ENCODE data around the gene ATP1A3. TPM values are rescaled to one million over a fixed set of nuclear protein-coding genes. Genes with fewer than 3 reads are reported as not detected.
"Not testable (repeated sequence)": the region's sequence is repeated elsewhere in the genome, so short reads cannot be mapped to it uniquely, and the experiment has no call there.

The ATP1A3 gene
- total RNA-seq, 4 donors from 2014 or later = 0.55 TPM; not detected in 3

GRCh38 chr19:41940731-41941409, 53.2 kb downstream of the ATP1A3 start:
- no peak for TF ChIP-seq POLR2A (IDR thresholded peaks at IDR 0.05)
- TF ChIP-seq, protein P1, sequence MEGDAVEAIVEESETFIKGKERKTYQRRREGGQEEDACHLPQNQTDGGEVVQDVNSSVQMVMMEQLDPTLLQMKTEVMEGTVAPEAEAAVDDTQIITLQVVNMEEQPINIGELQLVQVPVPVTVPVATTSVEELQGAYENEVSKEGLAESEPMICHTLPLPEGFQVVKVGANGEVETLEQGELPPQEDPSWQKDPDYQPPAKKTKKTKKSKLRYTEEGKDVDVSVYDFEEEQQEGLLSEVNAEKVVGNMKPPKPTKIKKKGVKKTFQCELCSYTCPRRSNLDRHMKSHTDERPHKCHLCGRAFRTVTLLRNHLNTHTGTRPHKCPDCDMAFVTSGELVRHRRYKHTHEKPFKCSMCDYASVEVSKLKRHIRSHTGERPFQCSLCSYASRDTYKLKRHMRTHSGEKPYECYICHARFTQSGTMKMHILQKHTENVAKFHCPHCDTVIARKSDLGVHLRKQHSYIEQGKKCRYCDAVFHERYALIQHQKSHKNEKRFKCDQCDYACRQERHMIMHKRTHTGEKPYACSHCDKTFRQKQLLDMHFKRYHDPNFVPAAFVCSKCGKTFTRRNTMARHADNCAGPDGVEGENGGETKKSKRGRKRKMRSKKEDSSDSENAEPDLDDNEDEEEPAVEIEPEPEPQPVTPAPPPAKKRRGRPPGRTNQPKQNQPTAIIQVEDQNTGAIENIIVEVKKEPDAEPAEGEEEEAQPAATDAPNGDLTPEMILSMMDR (IDR thresholded peaks at IDR 0.05) = no peak
- intact Hi-C loops (cut with DNase I; ENCODE audit: low total_unique reads) = no loop called here
- peak overlapping the region; percentile 24 to 35 for H3K4me3 ChIP-seq
- DNase-seq = no peak
- no peaks in the 10 kb centered on the region for H3K9me3 ChIP-seq
- H3K36me3 ChIP-seq = no peaks in the 10 kb centered on the region
- peaks cover 3 to 24% of the 10 kb centered on the region in 2 donors for H3K27me3 ChIP-seq
- no peak overlapping the region for H3K27ac ChIP-seq
- H3K4me1 ChIP-seq = peaks cover 0 to 13% of the 10 kb centered on the region in 2 donors

DNA sequence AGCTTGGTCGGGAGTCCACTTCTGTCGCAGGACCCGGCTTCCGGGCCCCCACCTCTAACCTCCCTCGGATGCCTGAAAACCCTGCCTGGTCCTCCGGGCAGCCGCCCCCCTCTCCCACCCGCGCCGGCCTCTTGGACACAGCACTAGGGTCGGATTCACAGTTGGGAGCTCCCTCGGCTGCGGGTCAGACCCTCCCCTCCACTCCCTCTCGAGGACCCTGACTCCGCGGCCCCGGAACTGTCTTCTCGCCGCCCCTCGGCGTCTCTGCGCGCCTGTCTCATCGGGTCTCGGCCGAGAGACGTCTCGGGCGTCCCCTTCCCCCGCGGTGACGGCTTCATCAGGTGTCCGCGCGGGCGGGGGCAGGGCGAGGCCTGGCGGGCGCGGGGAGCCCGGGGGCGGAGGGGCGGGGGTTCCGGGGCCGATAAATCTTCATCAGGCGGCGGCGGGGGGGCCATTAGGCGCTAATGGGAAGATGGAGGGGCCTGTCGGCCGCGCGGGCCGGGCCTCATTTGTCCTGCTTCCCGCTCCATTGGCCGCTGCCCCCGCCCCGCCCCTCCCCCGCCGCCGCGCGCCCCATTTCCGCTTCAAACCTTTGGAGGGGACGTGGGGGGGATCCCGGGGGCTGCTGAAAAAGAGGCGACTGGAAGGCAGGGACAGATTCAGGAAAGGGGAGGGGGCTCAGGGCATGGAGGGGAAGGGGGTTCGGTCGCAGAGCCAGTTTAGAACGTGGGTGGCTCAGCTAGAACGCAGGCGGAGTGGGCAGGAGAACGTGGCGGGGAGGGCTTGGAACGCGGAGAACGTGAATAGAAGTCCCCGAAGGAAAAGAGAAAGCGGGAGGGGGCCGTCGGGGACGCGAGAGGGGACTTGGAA, 53.9 kb downstream of the ATP1A3 start:
- intact Hi-C loops (cut with DNase I; ENCODE audit: low total_unique reads) = no loop called here
- Histone ChIP-seq H3K27ac (no peak overlapping the region), H3K4me1 (peaks cover 0 to 13% of the 10 kb centered on the region in 2 donors), H3K9me3 (no peaks in the 10 kb centered on the region), H3K4me3 (peak overlapping the region; percentile 24 to 35), H3K27me3 (peaks cover 6 to 24% of the 10 kb centered on the region in 2 donors), H3K36me3 (no peaks in the 10 kb centered on the region)
- no peak for DNase-seq
- no peak for TF ChIP-seq POLR2A (IDR thresholded peaks at IDR 0.05)
- TF ChIP-seq, protein P1 (IDR thresholded peaks at IDR 0.05) = no peak

DNA sequence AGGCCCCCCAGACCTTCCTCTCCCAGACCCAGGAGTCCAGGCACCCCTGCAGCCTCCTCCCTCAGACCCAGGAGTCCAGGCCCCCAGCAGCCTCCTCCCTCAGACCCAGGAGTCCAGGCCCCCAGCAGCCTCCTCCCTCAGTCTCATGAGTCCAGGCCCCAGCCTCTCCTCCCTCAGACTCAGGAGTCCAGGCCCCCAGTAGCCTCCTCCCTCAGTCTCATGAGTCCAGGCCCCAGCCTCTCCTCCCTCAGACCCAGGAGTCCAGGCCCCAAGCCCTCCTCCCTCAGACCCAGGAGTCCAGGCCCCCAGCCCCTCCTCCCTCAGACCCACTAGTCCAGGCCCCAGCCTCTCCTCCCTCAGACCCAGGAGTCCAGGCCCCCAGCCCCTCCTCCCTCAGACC, 54.8 kb downstream of the ATP1A3 start:
- H3K9me3 ChIP-seq; H3K4me3 ChIP-seq; H3K27ac ChIP-seq; DNase-seq; intact Hi-C loops (cut with DNase I; ENCODE audit: low total_unique reads); H3K36me3 ChIP-seq: not testable (repeated sequence)
- Histone ChIP-seq H3K4me1 (peaks cover 0 to 13% of the 10 kb centered on the region in 2 donors), H3K27me3 (peaks cover 7 to 24% of the 10 kb centered on the region in 2 donors)

DNA sequence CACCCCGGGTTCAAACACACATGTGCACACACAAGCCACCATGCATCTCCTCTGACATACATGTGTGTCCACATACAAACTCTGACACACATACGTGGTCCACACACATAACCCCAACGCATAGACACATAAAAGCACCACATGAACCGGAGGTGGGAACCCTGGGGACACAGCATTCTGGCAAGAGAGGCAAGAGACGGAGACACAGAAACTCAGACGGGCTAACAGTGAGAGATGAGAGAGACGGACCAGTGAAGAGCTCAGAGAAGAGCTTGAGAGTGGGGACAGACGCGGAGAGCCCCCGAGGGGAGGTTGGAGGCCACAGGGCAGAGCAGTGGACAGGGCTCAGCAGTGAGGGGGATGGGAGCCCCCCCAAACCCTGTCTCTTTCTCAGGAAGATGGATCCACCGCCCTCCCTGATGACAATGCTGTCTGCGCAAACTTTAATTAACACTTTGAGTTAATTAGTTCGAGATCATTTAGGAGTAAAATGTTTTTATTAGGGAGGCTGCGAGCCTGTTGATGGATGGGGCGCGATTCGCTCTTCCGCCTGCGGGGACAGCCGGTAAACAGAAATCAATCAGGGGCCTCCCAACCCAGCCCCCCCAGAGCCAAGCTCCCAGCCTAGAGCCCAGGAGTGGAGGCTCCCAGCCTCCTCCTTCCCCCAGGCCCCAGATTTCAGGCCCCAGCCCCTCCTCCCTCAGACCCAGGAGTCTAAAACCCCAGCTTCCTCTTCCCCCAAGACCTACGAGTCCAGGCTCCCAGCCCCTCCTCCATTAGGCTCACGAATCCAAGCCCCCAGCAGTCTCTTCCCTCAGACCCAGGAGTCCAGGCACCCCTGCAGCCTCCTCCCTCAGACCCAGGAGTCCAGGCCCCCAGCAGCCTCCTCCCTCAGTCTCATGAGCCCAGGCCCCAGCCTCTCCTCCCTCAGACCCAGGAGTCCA, 56.2 kb downstream of the ATP1A3 start:
- Histone ChIP-seq H3K36me3 (no peaks in the 10 kb centered on the region), H3K9me3 (no peaks in the 10 kb centered on the region), H3K27me3 (peaks cover 11 to 24% of the 10 kb centered on the region in 2 donors), H3K4me3 (no peak overlapping the region), H3K4me1 (peaks cover 0 to 13% of the 10 kb centered on the region in 2 donors), H3K27ac (no peak overlapping the region)
- no peak for TF ChIP-seq POLR2A (IDR thresholded peaks at IDR 0.05)
- TF ChIP-seq, protein P1 (IDR thresholded peaks at IDR 0.05) = no peak
- intact Hi-C loops (cut with DNase I; ENCODE audit: low total_unique reads) = no loop called here
- DNase-seq = no peak

DNA sequence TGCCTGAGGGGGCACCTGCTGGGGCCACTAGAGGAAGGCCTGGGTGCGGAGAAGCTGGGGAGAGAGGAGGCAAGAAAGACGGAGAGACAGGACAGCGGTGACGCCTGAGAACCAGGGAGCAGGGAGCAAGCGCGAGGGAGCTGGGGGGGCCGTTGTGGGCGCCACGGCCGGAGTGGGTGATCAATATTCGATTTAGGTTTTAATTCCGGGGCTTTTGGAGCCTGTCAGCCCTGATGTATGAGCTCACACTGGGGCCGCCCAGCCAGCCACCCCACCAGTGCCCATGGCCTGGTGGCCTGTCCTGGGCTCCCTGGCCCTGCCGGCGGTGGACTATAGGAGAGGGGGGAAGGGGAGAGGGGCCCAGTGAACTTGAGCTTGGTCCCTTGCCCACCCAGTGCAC, 57.1 kb downstream of the ATP1A3 start:
- peaks cover 18 to 22% of the 10 kb centered on the region in 2 donors for H3K27me3 ChIP-seq
- intact Hi-C loops (cut with DNase I; ENCODE audit: low total_unique reads) = no loop called here

More for the DNA sequence above, 57.1 kb downstream of the ATP1A3 start:
- Histone ChIP-seq H3K4me1 (peaks cover 0 to 13% of the 10 kb centered on the region in 2 donors), H3K27ac (no peak overlapping the region), H3K9me3 (no peaks in the 10 kb centered on the region), H3K36me3 (no peaks in the 10 kb centered on the region), H3K4me3 (no peak overlapping the region)
- DNase-seq = no peak
- TF ChIP-seq, protein P1 (IDR thresholded peaks at IDR 0.05) = no peak
- no peak for TF ChIP-seq POLR2A (IDR thresholded peaks at IDR 0.05)
